GM12878 (cell line): ENCODE results near the gene SULT1A3. TPM values are rescaled to one million over a fixed set of nuclear protein-coding genes. Genes with fewer than 3 reads are reported as not detected.
"Not testable (repeated sequence)": the region's sequence is repeated elsewhere in the genome, so short reads cannot be mapped to it uniquely, and the experiment has no call there.

Experiments
- ATAC-seq: fragments of 200-7000 bp; cut with Tn5 transposase; 3 replicates; pipeline ENCODE4 v1.9.1; 2020; ENCODE audit warnings: mild to moderate bottlenecking, moderate library complexity
- BruUV-seq: library from RNA; stranded (reverse); fragments of 400-500 nt; replicated peaks from 2 replicates; lab custom pipeline; 2021; lab: Mats Ljungman, UMichigan
- CTCF ChIA-PET: fragments of 300-600 bp; sonication (Branson Sonifier 250); formaldehyde crosslinking; extraction: SDS; loops from one replicate; lab custom pipeline; 2021; ENCODE audit warnings: inconsistent platforms; lab: Yijun Ruan, JAX
- POLR2A ChIA-PET: fragments of 350-600 bp; formaldehyde crosslinking; extraction: SDS; loops from one replicate; lab custom pipeline; 2021; ENCODE audit warnings: inconsistent platforms; lab: Charles Lee
- RAD21 ChIA-PET: fragments of 300-600 bp; sonication (Branson Sonifier 250); formaldehyde crosslinking; loops from one replicate; lab custom pipeline; 2023; ENCODE audit warnings: antibody characterized with exemption; ENCODE audit not compliant: unreplicated experiment; lab: Charles Lee
- SMC1A ChIA-PET: fragments of 300-600 bp; sonication (Branson Sonifier 250); formaldehyde crosslinking; loops from one replicate; lab custom pipeline; 2023; ENCODE audit not compliant: unreplicated experiment, uncharacterized antibody; lab: Charles Lee
- DNase-seq: peaks from one replicate; pipeline ENCODE4 v3.0.0-alpha.2; 2011; ENCODE audit warnings: low read depth, low spot score
- FAIRE-seq: peaks from 3 replicates; lab custom pipeline; 2011; peaks lifted over from hg19 to GRCh38; lab: Jason Lieb, UNC
- H2AFZ ChIP-seq: 2 replicates; pipeline ENCODE4 v1.6.0; 2011; ENCODE audit warnings: low read depth, low read length, control low read depth; ENCODE audit not compliant: control insufficient read depth
- H3K27ac ChIP-seq: 2 replicates; pipeline ENCODE4 v1.5.1; 2011; ENCODE audit warnings: control low read depth; ENCODE audit not compliant: control insufficient read depth, insufficient read depth
- H3K27me3 ChIP-seq, 2 experiments: replicated peaks in 1 of 2; 2 replicates each; pipeline versions ENCODE4 v1.6.0 to v1.6.1; 2011; ENCODE audit warnings: low read length in 1 of 2; ENCODE audit not compliant: control insufficient read depth in 2 of 2, insufficient read depth in 2 of 2
- H3K36me3 ChIP-seq, 2 experiments: 2 replicates each; pipeline ENCODE4 v1.5.1; 2011; ENCODE audit warnings: low read length in 1 of 2; ENCODE audit not compliant: control insufficient read depth in 2 of 2, insufficient read depth in 2 of 2
- H3K4me1 ChIP-seq: 2 replicates; pipeline ENCODE4 v1.6.1; 2011; ENCODE audit warnings: mild to moderate bottlenecking, low read length, moderate library complexity, mixed read lengths; ENCODE audit not compliant: control insufficient read depth, insufficient read depth
- H3K4me2 ChIP-seq: 2 replicates; pipeline ENCODE4 v1.6.0; 2011; ENCODE audit warnings: control low read depth; ENCODE audit not compliant: control insufficient read depth, insufficient read depth
- H3K4me3 ChIP-seq: fragments of 200-600 bp; sonication (generic); 2 replicates; pipeline ENCODE4 v1.5.1; 2016
- H3K79me2 ChIP-seq: 2 replicates; pipeline ENCODE4 v1.6.0; 2011; ENCODE audit warnings: low read length; ENCODE audit not compliant: control insufficient read depth, insufficient read depth
- H3K9ac ChIP-seq: 2 replicates; pipeline ENCODE4 v1.8.0; 2011; ENCODE audit warnings: low read length, control low read depth, mixed read lengths; ENCODE audit not compliant: control insufficient read depth, insufficient read depth
- H3K9me3 ChIP-seq: replicated peaks from 3 replicates; pipeline ENCODE4 v1.5.1; 2011; ENCODE audit warnings: mild to moderate bottlenecking, low read length; ENCODE audit not compliant: control insufficient read depth, insufficient read depth
- H4K20me1 ChIP-seq: 2 replicates; pipeline ENCODE4 v1.6.0; 2011; ENCODE audit not compliant: control insufficient read depth, insufficient read depth
- WGBS: methylation state at CpG from one replicate; pipeline ENCODE4 v1.1.6; 2016; ENCODE audit warnings: low lambda C conversion rate; ENCODE audit not compliant: insufficient replicate concordance, insufficient coverage; ENCODE audit errors: missing lambda C conversion rate; 5-methylcytosine and 5-hydroxymethylcytosine counted together
- in situ Hi-C: fragments of 300-500 bp; cut with MboI; formaldehyde crosslinking; loops from 9 replicates; pipeline ENCODE4 v1.14.3; 2018; ENCODE audit warnings: mixed read lengths
- intact Hi-C: fragments of 100-400 bp; cut with micrococcal nuclease; formaldehyde crosslinking; loops from one replicate; pipeline ENCODE4 v1.14.2; 2022; ENCODE audit not compliant: unreplicated experiment
- polyA plus RNA-seq, 11 experiments: library from polyadenylated mRNA; depleted of rRNA in 4 of 11; unstranded in 6 of 11; stranded (reverse) in 5 of 11; fragments of >200 nt; fragmentation: Nextera tagmentation in 4 of 11; fragmentation: Illumina TruSeq in 1 of 11; extraction: Ambion mirVana in 4 of 11; extraction: Trizol in 1 of 11; gene quantifications; 1 replicate in 1 of 11; 2 replicates in 10 of 11; pipeline versions ENCODE4 v1.2.1 to v1.2.3, GENCODE V29; 2011 to 2016; ENCODE audit warnings: inconsistent platforms in 2 of 11, missing spikeins in 2 of 11, low read depth in 1 of 11
- small RNA-seq: library from RNA; depleted of rRNA; stranded (forward); fragments of <200 nt; gene quantifications from one replicate; pipeline ENCODE3, GENCODE V24; 2014
- total RNA-seq, 4 experiments: library from RNA; depleted of rRNA in 3 of 4; stranded (reverse); fragments of >200 nt in 3 of 4; fragmentation: Illumina TruSeq in 1 of 4; extraction: Trizol in 1 of 4; gene quantifications; 2 replicates each; pipeline versions ENCODE4 v1.2.1 to v1.2.3, GENCODE V29; 2013 to 2021

The SULT1A3 gene
- total and polyA plus RNA-seq, 10 of the 15 experiments (the other 5 are each of a cell fraction or from before 2014, with no cell fraction given), result 3.3 to 15.8 (median 6.2) TPM

GRCh38 chr16:30248379-30248778 is 49.3 kb downstream of the SULT1A3 start, which contains the start of gene NPIPB13:
Gene NPIPB13, minus strand, starts transcription at chr16:30248479. Its CDS starts 2,906 bp downstream, at chr16:30245573.
- ATAC-seq, H3K79me2 ChIP-seq, H3K4me1 ChIP-seq, H2AFZ ChIP-seq, RAD21 ChIA-PET, H3K27ac ChIP-seq, H3K4me3 ChIP-seq, SMC1A ChIA-PET, DNase-seq, H3K9ac ChIP-seq, H3K9me3 ChIP-seq, H3K4me2 ChIP-seq, H4K20me1 ChIP-seq, BruUV-seq, H3K27me3 ChIP-seq, intact Hi-C loops, in situ Hi-C loops, H3K36me3 ChIP-seq, FAIRE-seq, CTCF ChIA-PET, POLR2A ChIA-PET: not testable (repeated sequence)
- WGBS, result no CpG with 5 or more reads among the region's 4 CpGs

Small RNA genes within 50 kb of the gene (small RNA-seq; reads per million reads assigned to genes)
- gene AC106782.4, result not detected

Other genes starting within 250 kb of the SULT1A3 start
Only the 7 nearest of the 25 such genes appear.
- 7.5 and 11.5 TPM in 2 replicates for gene YPEL3, start 103.0 kb upstream of the SULT1A3 start, total RNA-seq (2014; rRNA removed)
- gene YPEL3, start 103.0 kb upstream of the SULT1A3 start, total RNA-seq (2014; rRNA removed; fragmentation: Illumina TruSeq; extraction: Trizol), result 5.1 and 5.3 TPM in 2 replicates
- 13.3 and 13.8 TPM in 2 replicates for gene YPEL3, start 103.0 kb upstream of the SULT1A3 start, total RNA-seq (2021)
- gene YPEL3, start 103.0 kb upstream of the SULT1A3 start, polyA plus RNA-seq (2011; rRNA removed), result 7.3 and 12.7 TPM in 2 replicates
- 1.6 and 6.2 TPM in 2 replicates for gene YPEL3, start 103.0 kb upstream of the SULT1A3 start, polyA plus RNA-seq (2014; fragmentation: Illumina TruSeq; extraction: Trizol)
- gene YPEL3, start 103.0 kb upstream of the SULT1A3 start, polyA plus RNA-seq (2014; fragmentation: Nextera tagmentation; extraction: Ambion mirVana), result 1 to 10 TPM; 1.3 to 3.1 TPM
- gene YPEL3, start 103.0 kb upstream of the SULT1A3 start, polyA plus RNA-seq (2014; rRNA removed), result 18.0 and 25.0 TPM in 2 replicates
- gene YPEL3, start 103.0 kb upstream of the SULT1A3 start, polyA plus RNA-seq (2016; fragmentation: Nextera tagmentation; extraction: Ambion mirVana), result 10 to 100 TPM; 19.1 to 22.0 TPM
- gene GDPD3, start 85.7 kb upstream of the SULT1A3 start, total RNA-seq (2014; rRNA removed), result 0.65 and 1.9 TPM in 2 replicates
- 0.98 and 1.1 TPM in 2 replicates for gene GDPD3, start 85.7 kb upstream of the SULT1A3 start, total RNA-seq (2014; rRNA removed; fragmentation: Illumina TruSeq; extraction: Trizol)
- gene GDPD3, start 85.7 kb upstream of the SULT1A3 start, total RNA-seq (2021), result 1.9 and 3.3 TPM in 2 replicates
- gene GDPD3, start 85.7 kb upstream of the SULT1A3 start, polyA plus RNA-seq (2011; rRNA removed), result 0.53 and 1.4 TPM in 2 replicates
- gene GDPD3, start 85.7 kb upstream of the SULT1A3 start, polyA plus RNA-seq (2014; fragmentation: Illumina TruSeq; extraction: Trizol), result 0.81 and 0.85 TPM in 2 replicates
- under 1 TPM; 0.37 to 0.95 TPM for gene GDPD3, start 85.7 kb upstream of the SULT1A3 start, polyA plus RNA-seq (2014; fragmentation: Nextera tagmentation; extraction: Ambion mirVana)
- 2.3 and 2.7 TPM in 2 replicates for gene GDPD3, start 85.7 kb upstream of the SULT1A3 start, polyA plus RNA-seq (2014; rRNA removed)
- gene GDPD3, start 85.7 kb upstream of the SULT1A3 start, polyA plus RNA-seq (2016; fragmentation: Nextera tagmentation; extraction: Ambion mirVana), result under 1 TPM; 0.29 to 0.53 TPM
- gene MAPK3, start 76.0 kb upstream of the SULT1A3 start, total RNA-seq (2014; rRNA removed), result 38.2 and 39.0 TPM in 2 replicates
- gene MAPK3, start 76.0 kb upstream of the SULT1A3 start, total RNA-seq (2014; rRNA removed; fragmentation: Illumina TruSeq; extraction: Trizol), result 16.5 and 18.9 TPM in 2 replicates
- gene MAPK3, start 76.0 kb upstream of the SULT1A3 start, total RNA-seq (2021), result 57.0 and 60.2 TPM in 2 replicates
- 22.9 and 60.6 TPM in 2 replicates for gene MAPK3, start 76.0 kb upstream of the SULT1A3 start, polyA plus RNA-seq (2011; rRNA removed)
- 50.5 and 74.1 TPM in 2 replicates for gene MAPK3, start 76.0 kb upstream of the SULT1A3 start, polyA plus RNA-seq (2014; fragmentation: Illumina TruSeq; extraction: Trizol)
- gene MAPK3, start 76.0 kb upstream of the SULT1A3 start, polyA plus RNA-seq (2014; fragmentation: Nextera tagmentation; extraction: Ambion mirVana), result 1 to 10 TPM in 1 of 2 experiments, under 1 TPM in 1; 0.66 to 3.3 TPM
- 54.2 and 61.3 TPM in 2 replicates for gene MAPK3, start 76.0 kb upstream of the SULT1A3 start, polyA plus RNA-seq (2014; rRNA removed)
- gene MAPK3, start 76.0 kb upstream of the SULT1A3 start, polyA plus RNA-seq (2016; fragmentation: Nextera tagmentation; extraction: Ambion mirVana), result 10 to 100 TPM; 14.3 to 15.4 TPM
- 500 and 561 TPM in 2 replicates for gene CORO1A, start 15.7 kb upstream of the SULT1A3 start, total RNA-seq (2014; rRNA removed)
- 819 and 863 TPM in 2 replicates for gene CORO1A, start 15.7 kb upstream of the SULT1A3 start, total RNA-seq (2014; rRNA removed; fragmentation: Illumina TruSeq; extraction: Trizol)
- 1,368 and 1,405 TPM in 2 replicates for gene CORO1A, start 15.7 kb upstream of the SULT1A3 start, total RNA-seq (2021)
- gene CORO1A, start 15.7 kb upstream of the SULT1A3 start, polyA plus RNA-seq (2011; rRNA removed), result 244 and 599 TPM in 2 replicates
- gene CORO1A, start 15.7 kb upstream of the SULT1A3 start, polyA plus RNA-seq (2014; fragmentation: Illumina TruSeq; extraction: Trizol), result 71.8 and 624 TPM in 2 replicates
- 10 to 100 TPM; 16.3 to 35.3 TPM for gene CORO1A, start 15.7 kb upstream of the SULT1A3 start, polyA plus RNA-seq (2014; fragmentation: Nextera tagmentation; extraction: Ambion mirVana)
- gene CORO1A, start 15.7 kb upstream of the SULT1A3 start, polyA plus RNA-seq (2014; rRNA removed), result 1,464 and 1,782 TPM in 2 replicates
- gene CORO1A, start 15.7 kb upstream of the SULT1A3 start, polyA plus RNA-seq (2016; fragmentation: Nextera tagmentation; extraction: Ambion mirVana), result 100 to 1,000 TPM; 805 to 918 TPM
- gene BOLA2B, start 5.6 kb upstream of the SULT1A3 start, total RNA-seq (2014; rRNA removed), result 49.1 and 64.6 TPM in 2 replicates
- gene BOLA2B, start 5.6 kb upstream of the SULT1A3 start, total RNA-seq (2014; rRNA removed; fragmentation: Illumina TruSeq; extraction: Trizol), result 122 and 125 TPM in 2 replicates
- gene BOLA2B, start 5.6 kb upstream of the SULT1A3 start, total RNA-seq (2021), result 180 and 183 TPM in 2 replicates
- 39.9 and 40.3 TPM in 2 replicates for gene BOLA2B, start 5.6 kb upstream of the SULT1A3 start, polyA plus RNA-seq (2011; rRNA removed)
- gene BOLA2B, start 5.6 kb upstream of the SULT1A3 start, polyA plus RNA-seq (2014; fragmentation: Illumina TruSeq; extraction: Trizol), result 36.7 and 47.3 TPM in 2 replicates
- 100 to 1,000 TPM; 139 to 168 TPM for gene BOLA2B, start 5.6 kb upstream of the SULT1A3 start, polyA plus RNA-seq (2014; fragmentation: Nextera tagmentation; extraction: Ambion mirVana)
- gene BOLA2B, start 5.6 kb upstream of the SULT1A3 start, polyA plus RNA-seq (2014; rRNA removed), result 84.5 and 101 TPM in 2 replicates
- gene BOLA2B, start 5.6 kb upstream of the SULT1A3 start, polyA plus RNA-seq (2016; fragmentation: Nextera tagmentation; extraction: Ambion mirVana), result 100 to 1,000 TPM; 273 to 292 TPM
- gene SLX1A, start 5.4 kb upstream of the SULT1A3 start, total RNA-seq (2014; rRNA removed), result 56.3 and 65.6 TPM in 2 replicates
- 11.6 and 12.1 TPM in 2 replicates for gene SLX1A, start 5.4 kb upstream of the SULT1A3 start, total RNA-seq (2014; rRNA removed; fragmentation: Illumina TruSeq; extraction: Trizol)
- gene SLX1A, start 5.4 kb upstream of the SULT1A3 start, total RNA-seq (2021), result 56.4 and 88.1 TPM in 2 replicates
- 14.7 and 17.1 TPM in 2 replicates for gene SLX1A, start 5.4 kb upstream of the SULT1A3 start, polyA plus RNA-seq (2011; rRNA removed)
- gene SLX1A, start 5.4 kb upstream of the SULT1A3 start, polyA plus RNA-seq (2014; fragmentation: Illumina TruSeq; extraction: Trizol), result 7.7 and 9.8 TPM in 2 replicates
- gene SLX1A, start 5.4 kb upstream of the SULT1A3 start, polyA plus RNA-seq (2014; fragmentation: Nextera tagmentation; extraction: Ambion mirVana), result 10 to 100 TPM in 1 of 2 experiments, 1 to 10 TPM in 1; 2.5 to 11.0 TPM
- gene SLX1A, start 5.4 kb upstream of the SULT1A3 start, polyA plus RNA-seq (2014; rRNA removed), result 43.2 and 70.8 TPM in 2 replicates
- gene SLX1A, start 5.4 kb upstream of the SULT1A3 start, polyA plus RNA-seq (2016; fragmentation: Nextera tagmentation; extraction: Ambion mirVana), result 100 to 1,000 TPM; 110 to 123 TPM
- gene NPIPB13, start 49.2 kb downstream of the SULT1A3 start, total RNA-seq (2014; rRNA removed), result 0.28 and 0.54 TPM in 2 replicates
- 0.81 and 1.1 TPM in 2 replicates for gene NPIPB13, start 49.2 kb downstream of the SULT1A3 start, total RNA-seq (2014; rRNA removed; fragmentation: Illumina TruSeq; extraction: Trizol)
- 2.1 and 6.6 TPM in 2 replicates for gene NPIPB13, start 49.2 kb downstream of the SULT1A3 start, total RNA-seq (2021)
- 9.0 and 13.2 TPM in 2 replicates for gene NPIPB13, start 49.2 kb downstream of the SULT1A3 start, polyA plus RNA-seq (2011; rRNA removed)
- gene NPIPB13, start 49.2 kb downstream of the SULT1A3 start, polyA plus RNA-seq (2014; fragmentation: Illumina TruSeq; extraction: Trizol), result 2.6 and 2.7 TPM in 2 replicates
- gene NPIPB13, start 49.2 kb downstream of the SULT1A3 start, polyA plus RNA-seq (2014; fragmentation: Nextera tagmentation; extraction: Ambion mirVana), result under 1 TPM; 0.15 to 0.32 TPM
- gene NPIPB13, start 49.2 kb downstream of the SULT1A3 start, polyA plus RNA-seq (2014; rRNA removed), result 3.4 and 3.7 TPM in 2 replicates
- 1 to 10 TPM; 6.0 to 8.3 TPM for gene NPIPB13, start 49.2 kb downstream of the SULT1A3 start, polyA plus RNA-seq (2016; fragmentation: Nextera tagmentation; extraction: Ambion mirVana)